Esophagus squamous epithelium (tissue), 5 donors: Measurements from ENCODE around the gene DHRS13. TPM values are rescaled to one million over a fixed set of nuclear protein-coding genes. Genes with fewer than 3 reads are reported as not detected.
A peak's percentile ranks its signal among the peaks of the same experiment; 100 is the strongest.

ENCODE experiments used
- DNase-seq: peaks from one replicate; lab custom pipeline; 2025; lab: John Stamatoyannopoulos, UW
- H3K27ac ChIP-seq, 4 donors: fragments of 200-600 bp; sonication (generic); one replicate each; pipeline ENCODE4 v1.5.1; 2016 to 2019; ENCODE audit warnings: mild to moderate bottlenecking in 1 of 4
- H3K27me3 ChIP-seq, 4 donors: fragments of 200-600 bp; sonication (generic); 1 replicate in 3 of 4; 2 replicates in 1 of 4; pipeline versions ENCODE4 v1.5.1 to v1.6.0; 2017 to 2021; ENCODE audit warnings: antibody characterized with exemption in 1 of 4
- H3K36me3 ChIP-seq, 3 donors: fragments of 200-600 bp; sonication (generic); one replicate each; pipeline ENCODE4 v1.5.1; 2016 to 2019
- H3K4me1 ChIP-seq, 3 donors: fragments of 200-600 bp; sonication (generic); one replicate each; pipeline ENCODE4 v1.5.1; 2017 to 2019
- H3K4me3 ChIP-seq, 4 donors: fragments of 200-600 bp; sonication (generic); 1 replicate in 3 of 4; 2 replicates in 1 of 4; pipeline ENCODE4 v1.5.1; 2016 to 2019; ENCODE audit warnings: mild to moderate bottlenecking in 2 of 4, moderate library complexity in 1 of 4
- H3K9me3 ChIP-seq, 3 donors: fragments of 200-600 bp; sonication (generic); one replicate each; pipeline ENCODE4 v1.5.1; 2016 to 2019
- POLR2A ChIP-seq, 4 donors: fragments of 450-650 bp; IDR thresholded peaks; one replicate each; pipeline ENCODE4 v1.6.1; 2017; ENCODE audit warnings: antibody characterized with exemption in 4 of 4, mild to moderate bottlenecking in 4 of 4, moderate library complexity in 3 of 4
- WGBS, 2 donors: methylation state at CpG; one replicate each; pipeline ENCODE4 v1.1.5; 2018; 5-methylcytosine and 5-hydroxymethylcytosine counted together
- intact Hi-C: fragments of 100-400 bp; cut with DNase I; formaldehyde crosslinking; loops from one replicate; pipeline ENCODE4 v1.15.0; 2022
- total RNA-seq, 4 donors: library from RNA; depleted of rRNA; stranded (reverse); fragments of >200 nt; gene quantifications; one replicate each; pipeline ENCODE4 v1.1.0, GENCODE V29; 2016
- TF ChIP-seq, protein P1 (sequence below), 6 experiments: fragments of 450-650 bp in 4 of 6; fragments of 200-600 bp in 2 of 6; sonication (generic) in 2 of 6; IDR thresholded peaks; one replicate each; pipeline ENCODE4 v1.5.1; 2016 to 2019; ENCODE audit warnings: antibody characterized with exemption in 6 of 6, mild to moderate bottlenecking in 4 of 6, moderate library complexity in 4 of 6
- donor health status: DM: yes; HTN: yes; CAD: no.

The DHRS13 gene
- total RNA-seq, 4 donors from 2014 or later, result 10.3 to 17.0 (median 14.9) TPM

DNA sequence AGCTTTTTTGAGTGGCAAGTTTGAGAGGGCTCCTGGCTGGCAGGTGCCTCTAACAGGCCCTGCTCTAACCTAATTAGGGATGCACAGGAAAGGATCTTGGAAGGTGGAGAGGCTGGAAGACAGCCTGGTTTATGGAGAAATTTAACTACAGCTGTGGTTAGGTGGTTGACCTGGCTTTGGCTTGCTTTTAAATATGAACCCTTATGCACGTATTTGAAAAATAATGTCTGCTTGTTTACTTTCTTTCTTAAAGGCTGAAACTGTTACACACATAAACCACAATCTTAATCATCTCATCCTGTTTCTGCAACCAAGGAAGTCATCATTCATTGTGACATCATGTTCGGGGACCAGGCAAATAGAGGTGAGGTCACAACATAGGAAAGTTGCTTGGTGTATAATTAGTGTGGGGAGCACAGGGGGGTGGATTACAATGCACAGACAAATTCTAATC, 23.1 kb upstream of the DHRS13 start:
- Histone ChIP-seq H3K9me3 (peaks cover 0 to 6% (median 4%) of the 10 kb centered on the region in 3 donors), H3K27me3 (no peaks in the 10 kb centered on the region), H3K36me3 (peaks cover 12 to 78% (median 17%) of the 10 kb centered on the region in 3 donors), H3K27ac (peak overlapping the region; percentile 9 to 72 (median 52)), H3K4me3 (no peak overlapping the region), H3K4me1 (peaks cover 0 to 26% (median 4%) of the 10 kb centered on the region in 3 donors)
- intact Hi-C loops, result no loop called here
- WGBS, 2 donors, result 8 to 9% methylated on average over 2 of the region's 2 CpGs
- no peak for DNase-seq
- TF ChIP-seq POLR2A (IDR thresholded peaks at IDR 0.05), result no peak
- TF ChIP-seq, protein P1, sequence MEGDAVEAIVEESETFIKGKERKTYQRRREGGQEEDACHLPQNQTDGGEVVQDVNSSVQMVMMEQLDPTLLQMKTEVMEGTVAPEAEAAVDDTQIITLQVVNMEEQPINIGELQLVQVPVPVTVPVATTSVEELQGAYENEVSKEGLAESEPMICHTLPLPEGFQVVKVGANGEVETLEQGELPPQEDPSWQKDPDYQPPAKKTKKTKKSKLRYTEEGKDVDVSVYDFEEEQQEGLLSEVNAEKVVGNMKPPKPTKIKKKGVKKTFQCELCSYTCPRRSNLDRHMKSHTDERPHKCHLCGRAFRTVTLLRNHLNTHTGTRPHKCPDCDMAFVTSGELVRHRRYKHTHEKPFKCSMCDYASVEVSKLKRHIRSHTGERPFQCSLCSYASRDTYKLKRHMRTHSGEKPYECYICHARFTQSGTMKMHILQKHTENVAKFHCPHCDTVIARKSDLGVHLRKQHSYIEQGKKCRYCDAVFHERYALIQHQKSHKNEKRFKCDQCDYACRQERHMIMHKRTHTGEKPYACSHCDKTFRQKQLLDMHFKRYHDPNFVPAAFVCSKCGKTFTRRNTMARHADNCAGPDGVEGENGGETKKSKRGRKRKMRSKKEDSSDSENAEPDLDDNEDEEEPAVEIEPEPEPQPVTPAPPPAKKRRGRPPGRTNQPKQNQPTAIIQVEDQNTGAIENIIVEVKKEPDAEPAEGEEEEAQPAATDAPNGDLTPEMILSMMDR (IDR thresholded peaks at IDR 0.05), result no peak

DNA sequence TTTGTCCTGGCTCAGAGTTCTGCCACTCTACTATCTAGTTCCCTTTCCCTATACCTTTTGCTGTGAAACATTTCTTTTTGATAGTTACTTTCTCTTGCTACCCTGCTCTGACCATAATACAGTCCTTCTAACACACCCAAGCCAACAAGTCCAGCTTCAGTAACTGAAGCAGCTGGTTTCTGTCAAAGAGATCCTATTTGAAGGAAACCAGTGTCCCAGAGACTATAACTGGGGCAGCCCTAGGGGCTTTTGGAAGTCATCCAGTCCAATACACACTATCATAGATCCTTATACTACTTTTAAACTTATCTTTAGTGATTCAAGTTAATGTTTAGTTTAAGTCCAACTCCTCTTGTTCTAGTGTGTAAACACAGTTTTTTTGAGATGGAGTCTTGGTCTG, 17.3 kb upstream of the DHRS13 start:
- intact Hi-C loops, result no loop called here
- H3K36me3 ChIP-seq, result peaks cover 28 to 100% (median 64%) of the 10 kb centered on the region in 3 donors
- TF ChIP-seq POLR2A (IDR thresholded peaks at IDR 0.05), result no peak
- TF ChIP-seq, protein P1 (IDR thresholded peaks at IDR 0.05), result no peak

DNA sequence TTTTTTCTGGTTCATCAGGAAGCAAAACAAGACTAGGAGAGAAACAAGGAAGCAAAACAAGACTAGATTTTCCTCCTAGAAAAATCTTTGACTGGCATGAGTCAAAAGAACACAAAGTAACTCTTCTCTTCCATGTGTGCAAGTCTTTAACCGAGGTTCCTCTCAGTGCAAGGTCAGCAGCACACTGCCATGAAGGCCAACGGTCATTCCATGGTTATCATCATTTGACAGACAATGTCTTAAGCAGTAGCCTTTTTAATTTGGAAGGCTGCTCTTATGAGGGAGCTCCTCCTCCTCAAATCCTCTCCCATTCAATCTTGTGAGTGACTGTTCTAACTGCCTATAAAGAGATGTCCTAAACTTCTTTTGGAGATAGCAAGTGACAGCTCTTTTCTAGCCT, 15.4 kb upstream of the DHRS13 start:
- Histone ChIP-seq H3K4me1 (peaks cover 0 to 14% (median 0%) of the 10 kb centered on the region in 3 donors), H3K27me3 (no peaks in the 10 kb centered on the region), H3K9me3 (no peaks in the 10 kb centered on the region), H3K36me3 (peaks cover 21 to 98% (median 67%) of the 10 kb centered on the region in 3 donors), H3K4me3 (no peak overlapping the region), H3K27ac (no peak overlapping the region)
- WGBS, 2 donors, result 66 to 82% methylated on average over 2 of the region's 2 CpGs
- no peak for DNase-seq
- TF ChIP-seq, protein P1 (IDR thresholded peaks at IDR 0.05), result no peak
- no peak for TF ChIP-seq POLR2A (IDR thresholded peaks at IDR 0.05)
- intact Hi-C loops, result loop anchor here (10.0 kb wide), 1 partner anchor 153 kb away; no protein-coding TSS in a partner anchor

More for the DNA sequence above, 17.3 kb upstream of the DHRS13 start:
- Histone ChIP-seq H3K9me3 (no peaks in the 10 kb centered on the region), H3K4me1 (peaks cover 0 to 17% (median 0%) of the 10 kb centered on the region in 3 donors), H3K4me3 (no peak overlapping the region), H3K27ac (no peak overlapping the region), H3K27me3 (no peaks in the 10 kb centered on the region)
- DNase-seq, result no peak

DNA sequence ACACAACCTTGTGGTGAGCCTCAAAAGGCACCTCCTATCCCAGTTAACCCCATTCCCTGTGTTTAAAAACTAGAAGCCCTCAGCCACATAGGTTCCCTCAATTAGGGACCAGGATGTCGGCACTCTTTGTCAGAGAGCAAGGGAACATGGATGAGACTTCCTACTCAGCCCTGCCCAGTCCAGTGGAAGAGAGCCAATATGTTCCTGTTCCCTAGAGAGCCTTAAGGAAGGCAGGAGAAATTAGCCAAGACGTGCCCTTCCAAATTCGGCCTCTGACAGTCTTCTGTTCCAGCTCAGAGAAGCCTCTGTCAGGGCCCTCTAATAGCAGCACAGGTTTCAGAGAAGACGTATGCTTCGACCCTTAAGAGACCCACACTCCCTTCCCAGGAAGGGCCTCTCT, 14.6 kb upstream of the DHRS13 start:
- no peak for DNase-seq
- intact Hi-C loops, result loop anchor here (10.0 kb wide), 1 partner anchor 153 kb away; no protein-coding TSS in a partner anchor
- Histone ChIP-seq H3K4me3 (no peak overlapping the region), H3K9me3 (no peaks in the 10 kb centered on the region), H3K36me3 (peaks cover 29 to 98% (median 69%) of the 10 kb centered on the region in 3 donors), H3K27ac (peak overlapping the region in 1 of 4 donors; percentile 44), H3K27me3 (no peaks in the 10 kb centered on the region), H3K4me1 (peaks cover 0 to 14% (median 0%) of the 10 kb centered on the region in 3 donors)
- 65 to 74% methylated on average over 4 to 5 of the region's 5 CpGs for WGBS, 2 donors
- TF ChIP-seq POLR2A (IDR thresholded peaks at IDR 0.05), result no peak
- TF ChIP-seq, protein P1 (IDR thresholded peaks at IDR 0.05), result no peak

DNA sequence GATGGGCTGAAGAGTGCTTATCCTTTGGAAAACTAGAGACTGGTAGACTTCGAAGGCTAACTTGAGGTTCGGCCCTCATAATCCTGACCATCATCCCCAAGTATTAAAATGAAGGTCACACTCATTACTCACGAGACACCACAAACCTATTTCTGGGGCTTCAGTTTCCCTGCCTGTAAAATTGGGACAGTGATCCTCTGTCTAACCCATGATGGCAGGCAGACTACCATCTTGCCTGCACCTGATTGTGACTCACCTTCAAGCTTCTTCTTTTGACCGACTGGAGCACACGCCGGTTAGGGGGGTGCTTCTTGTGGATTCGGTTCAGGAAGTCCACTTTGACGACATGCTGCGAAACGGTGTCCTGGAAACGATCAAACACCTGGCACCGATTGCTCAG, 14.2 kb upstream of the DHRS13 start:
- peaks cover 0 to 14% (median 0%) of the 10 kb centered on the region in 3 donors for H3K4me1 ChIP-seq
- 68 to 81% methylated on average over 6 to 12 of the region's 12 CpGs for WGBS, 2 donors
- intact Hi-C loops, result loop anchor here (10.0 kb wide), 1 partner anchor 152 kb away; no protein-coding TSS in a partner anchor
- peaks cover 33 to 98% (median 72%) of the 10 kb centered on the region in 3 donors for H3K36me3 ChIP-seq
- peak overlapping the region in 1 of 4 donors; percentile 44 for H3K27ac ChIP-seq
- no peaks in the 10 kb centered on the region for H3K27me3 ChIP-seq
- no peak overlapping the region for H3K4me3 ChIP-seq
- TF ChIP-seq, protein P1 (IDR thresholded peaks at IDR 0.05), result no peak
- TF ChIP-seq POLR2A (IDR thresholded peaks at IDR 0.05), result no peak
- H3K9me3 ChIP-seq, result no peaks in the 10 kb centered on the region
- DNase-seq, result no peak
